ENCODE data around the gene CHST14. TPM values are rescaled to one million over a fixed set of nuclear protein-coding genes. Genes with fewer than 3 reads are reported as not detected.

CHST14 gene
- total RNA-seq, 4 donors from 2014 or later, result 2.9 to 8.8 (median 4.1) TPM; not detected in 1

- Histone ChIP-seq H3K9me3 (no peaks in the 10 kb centered on the region), H3K27ac (no peak overlapping the region), H3K4me1 (peaks cover 0 to 9% (median 0%) of the 10 kb centered on the region in 4 donors), H3K27me3 (no peaks in the 10 kb centered on the region), H3K4me3 (no peak overlapping the region), H3K36me3 (peaks cover 0 to 7% (median 0%) of the 10 kb centered on the region in 4 donors)
- in situ Hi-C loops (cut with MboI; ENCODE audit: low pct_ligation_motif_present in 1 of 4, low pct_unique_long_range_greater_than_20kb in 1 of 4, low sequenced_read_pairs in 3 of 4) (no loop called here), intact Hi-C loops (cut with DNase I; ENCODE audit: low total_unique reads) (no loop called here)
- 71 to 76% methylated on average over 2 of the region's 2 CpGs for WGBS, 2 donors (ENCODE audit: low coverage in 1 of 2)
- TF ChIP-seq EP300 (IDR thresholded peaks at IDR 0.05; ENCODE audit: low read depth) (no peak), CTCF (IDR thresholded peaks at IDR 0.05) (no peak), POLR2AphosphoS5 (IDR thresholded peaks at IDR 0.05) (no peak), POLR2A (IDR thresholded peaks at IDR 0.05) (no peak)
- no peak for DNase-seq
These were observed 7.5 kb upstream of the CHST14 start for GRCh38 chr15:40463279-40463678.

GRCh38 chr15:40463886-40464545 lies 6.8 kb upstream of the CHST14 start:
- WGBS, 2 donors (ENCODE audit: low coverage in 1 of 2), result 96 to 100% methylated on average over 5 to 13 of the region's 14 CpGs
- TF ChIP-seq EP300 (IDR thresholded peaks at IDR 0.05; ENCODE audit: low read depth) (no peak), POLR2A (IDR thresholded peaks at IDR 0.05) (no peak), POLR2AphosphoS5 (IDR thresholded peaks at IDR 0.05) (no peak), CTCF (IDR thresholded peaks at IDR 0.05) (no peak)

GRCh38 chr15:40464595-40465185 lies 6.1 kb upstream of the CHST14 start:
- TF ChIP-seq EP300 (IDR thresholded peaks at IDR 0.05; ENCODE audit: low read depth) (no peak), POLR2AphosphoS5 (IDR thresholded peaks at IDR 0.05) (no peak), CTCF (IDR thresholded peaks at IDR 0.05) (no peak), POLR2A (IDR thresholded peaks at IDR 0.05) (no peak)
- 82 to 90% methylated on average over 2 to 3 of the region's 3 CpGs for WGBS, 2 donors (ENCODE audit: low coverage in 1 of 2)
- Histone ChIP-seq H3K27me3 (no peaks in the 10 kb centered on the region), H3K27ac (no peak overlapping the region), H3K36me3 (no peaks in the 10 kb centered on the region), H3K4me3 (no peak overlapping the region), H3K4me1 (peaks cover 0 to 9% (median 0%) of the 10 kb centered on the region in 4 donors), H3K9me3 (no peaks in the 10 kb centered on the region)
- intact Hi-C loops (cut with DNase I; ENCODE audit: low total_unique reads), result no loop called here
- DNase-seq, result no peak
- in situ Hi-C loops (cut with MboI; ENCODE audit: low pct_ligation_motif_present in 1 of 4, low pct_unique_long_range_greater_than_20kb in 1 of 4, low sequenced_read_pairs in 3 of 4), result no loop called here

More at GRCh38 chr15:40463886-40464545, 6.8 kb upstream of the CHST14 start:
- intact Hi-C loops (cut with DNase I; ENCODE audit: low total_unique reads), result no loop called here
- Histone ChIP-seq H3K9me3 (no peaks in the 10 kb centered on the region), H3K36me3 (peaks cover 0 to 5% (median 0%) of the 10 kb centered on the region in 4 donors), H3K4me1 (peaks cover 0 to 9% (median 0%) of the 10 kb centered on the region in 4 donors), H3K27ac (no peak overlapping the region), H3K27me3 (no peaks in the 10 kb centered on the region), H3K4me3 (no peak overlapping the region)
- in situ Hi-C loops (cut with MboI; ENCODE audit: low pct_ligation_motif_present in 1 of 4, low pct_unique_long_range_greater_than_20kb in 1 of 4, low sequenced_read_pairs in 3 of 4), result no loop called here
- DNase-seq, result no peak

GRCh38 chr15:40465939-40466338 lies 4.8 kb upstream of the CHST14 start:
- Histone ChIP-seq H3K27me3 (no peaks in the 10 kb centered on the region), H3K36me3 (no peaks in the 10 kb centered on the region), H3K27ac (no peak overlapping the region), H3K4me1 (peaks cover 0 to 12% (median 3%) of the 10 kb centered on the region in 4 donors), H3K4me3 (no peak overlapping the region), H3K9me3 (no peaks in the 10 kb centered on the region)
- intact Hi-C loops (cut with DNase I; ENCODE audit: low total_unique reads) (no loop called here), in situ Hi-C loops (cut with MboI; ENCODE audit: low pct_ligation_motif_present in 1 of 4, low pct_unique_long_range_greater_than_20kb in 1 of 4, low sequenced_read_pairs in 3 of 4) (no loop called here)
- TF ChIP-seq POLR2AphosphoS5 (IDR thresholded peaks at IDR 0.05) (no peak), EP300 (IDR thresholded peaks at IDR 0.05; ENCODE audit: low read depth) (no peak), POLR2A (IDR thresholded peaks at IDR 0.05) (no peak), CTCF (IDR thresholded peaks at IDR 0.05) (no peak)
- WGBS, 2 donors (ENCODE audit: low coverage in 1 of 2), result 97% methylated on average over 10 of the region's 10 CpGs; no CpG with 5 or more reads in 1 of the 2 donors
- DNase-seq, result no peak

Measured in transverse colon (tissue), 4 donors.